Astrocyte of the spinal cord (primary cell): ENCODE measurements around the gene GCNT2.
"Not testable (repeated sequence)": the region's sequence is repeated elsewhere in the genome, so short reads cannot be mapped to it uniquely, and the experiment has no call there.

ENCODE experiments used
- DNase-seq: peaks from one replicate; pipeline ENCODE4 v3.0.0; 2011; ENCODE audit warnings: low read depth, low spot score
- H3K4me3 ChIP-seq: 2 replicates; pipeline ENCODE4 v1.5.1; 2011; ENCODE audit warnings: low read depth, mild to moderate bottlenecking, low read length, moderate library complexity
- CTCF ChIP-seq: IDR thresholded peaks from 2 replicates; pipeline ENCODE4 v1.5.1; 2012; ENCODE audit warnings: low read depth, mild to moderate bottlenecking, low read length, inconsistent platforms
- in situ Hi-C: cut with HindIII; loops from 2 replicates; pipeline ENCODE4 v1.10.0; 2017; ENCODE audit warnings: low sequenced_read_pairs

GCNT2 gene

GRCh38 chr6:10643201-10643651 is 122.1 kb downstream of the GCNT2 start:
- no peak for DNase-seq
- H3K4me3 ChIP-seq: no peak overlapping the region
- in situ Hi-C loops: no loop called here
- TF ChIP-seq CTCF: no peak

GRCh38 chr6:10644225-10644624 is 123.1 kb downstream of the GCNT2 start:
- in situ Hi-C loops: no loop called here
- H3K4me3 ChIP-seq: no peak overlapping the region
- no peak for DNase-seq
- no peak for TF ChIP-seq CTCF

- no peak for DNase-seq
- in situ Hi-C loops: no loop called here
- TF ChIP-seq CTCF: no peak
These were observed 134.4 kb downstream of the GCNT2 start for GRCh38 chr6:10655508-10656055.

GRCh38 chr6:10658910-10659698 is 138.0 kb downstream of the GCNT2 start:
- DNase-seq: no peak
- TF ChIP-seq CTCF: no peak
- H3K4me3 ChIP-seq: peak overlapping the region; percentile 18
- in situ Hi-C loops: no loop called here

More at GRCh38 chr6:10655508-10656055, 134.4 kb downstream of the GCNT2 start:
- no peak overlapping the region for H3K4me3 ChIP-seq

GRCh38 chr6:10659699-10660348 is 138.7 kb downstream of the GCNT2 start:
- H3K4me3 ChIP-seq: peak overlapping the region; percentile 18

GRCh38 chr6:10660431-10661191 is 139.5 kb downstream of the GCNT2 start:
- H3K4me3 ChIP-seq, in situ Hi-C loops, DNase-seq: not testable (repeated sequence)

More at GRCh38 chr6:10659699-10660348, 138.7 kb downstream of the GCNT2 start:
- no peak for DNase-seq
- no peak for TF ChIP-seq CTCF
- in situ Hi-C loops: no loop called here
